Measurements from ENCODE around the gene ARL6IP1.
A peak's percentile ranks its signal among the peaks of the same experiment; 100 is the strongest.

- TF ChIP-seq CTCF (IDR thresholded peaks at IDR 0.05; ENCODE audit: low read depth, low read length, missing input control) (no peak), REST (IDR thresholded peaks at IDR 0.05) (no peak), GABPA (IDR thresholded peaks at IDR 0.05 in 1 of 2, conservative IDR thresholded peaks at IDR 0.05 in 1 of 2) (no peak), RAD21 (IDR thresholded peaks at IDR 0.05) (no peak), YY1 (IDR thresholded peaks at IDR 0.05) (no peak), NR2F2 (IDR thresholded peaks at IDR 0.05) (no peak), EGR1 (IDR thresholded peaks at IDR 0.05; ENCODE audit: low read depth in 2 of 2) (no peak), RXRA (IDR thresholded peaks at IDR 0.05) (peak in 1 of 2 donors; percentile 35), JUND (IDR thresholded peaks at IDR 0.05) (no peak), MAX (IDR thresholded peaks at IDR 0.05) (no peak), HNF4A (conservative IDR thresholded peaks at IDR 0.05) (no peak)
Observed at GRCh38 chr16:18805257-18805773, 4.0 kb upstream of the ARL6IP1 start.

Data from liver (tissue), 3 donors.